Testis (tissue), 2 donors: Measurements from ENCODE around the gene ZBTB40.

Experiments
- POLR2A ChIP-seq: fragments of 450-650 bp; IDR thresholded peaks from one replicate; pipeline ENCODE4 v1.6.1; 2017; ENCODE audit warnings: antibody characterized with exemption, mild to moderate bottlenecking, moderate library complexity
- TF ChIP-seq, protein P1 (sequence below), 3 experiments: fragments of 450-650 bp in 2 of 3; fragments of 200-600 bp in 1 of 3; sonication (generic) in 1 of 3; IDR thresholded peaks; one replicate each; pipeline ENCODE4 v1.5.1; 2016 to 2019; ENCODE audit warnings: antibody characterized with exemption in 3 of 3, mild to moderate bottlenecking in 2 of 3, moderate library complexity in 1 of 3

DNA sequence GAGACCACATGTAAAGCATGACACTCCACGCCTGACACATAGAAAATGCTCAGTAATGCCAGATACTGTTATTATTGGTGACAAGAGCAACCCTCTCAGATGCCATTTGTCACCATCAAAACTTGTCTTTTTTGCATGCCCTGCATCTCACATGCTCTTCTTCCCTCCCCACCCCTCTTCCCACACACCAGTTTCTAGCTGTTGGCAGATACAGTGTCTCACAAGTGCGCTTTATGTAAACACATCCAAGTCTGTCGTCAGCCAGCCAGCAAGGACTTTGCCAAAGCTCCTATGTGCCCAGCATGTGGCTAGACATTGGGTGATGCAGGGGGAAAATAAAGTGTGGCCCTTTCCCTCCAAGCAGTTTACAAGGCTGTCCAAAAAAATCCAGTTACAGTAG lies 66.7 kb downstream of the ZBTB40 start:
- no peak for TF ChIP-seq POLR2A
- TF ChIP-seq, protein P1, sequence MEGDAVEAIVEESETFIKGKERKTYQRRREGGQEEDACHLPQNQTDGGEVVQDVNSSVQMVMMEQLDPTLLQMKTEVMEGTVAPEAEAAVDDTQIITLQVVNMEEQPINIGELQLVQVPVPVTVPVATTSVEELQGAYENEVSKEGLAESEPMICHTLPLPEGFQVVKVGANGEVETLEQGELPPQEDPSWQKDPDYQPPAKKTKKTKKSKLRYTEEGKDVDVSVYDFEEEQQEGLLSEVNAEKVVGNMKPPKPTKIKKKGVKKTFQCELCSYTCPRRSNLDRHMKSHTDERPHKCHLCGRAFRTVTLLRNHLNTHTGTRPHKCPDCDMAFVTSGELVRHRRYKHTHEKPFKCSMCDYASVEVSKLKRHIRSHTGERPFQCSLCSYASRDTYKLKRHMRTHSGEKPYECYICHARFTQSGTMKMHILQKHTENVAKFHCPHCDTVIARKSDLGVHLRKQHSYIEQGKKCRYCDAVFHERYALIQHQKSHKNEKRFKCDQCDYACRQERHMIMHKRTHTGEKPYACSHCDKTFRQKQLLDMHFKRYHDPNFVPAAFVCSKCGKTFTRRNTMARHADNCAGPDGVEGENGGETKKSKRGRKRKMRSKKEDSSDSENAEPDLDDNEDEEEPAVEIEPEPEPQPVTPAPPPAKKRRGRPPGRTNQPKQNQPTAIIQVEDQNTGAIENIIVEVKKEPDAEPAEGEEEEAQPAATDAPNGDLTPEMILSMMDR (IDR thresholded peaks at IDR 0.05): no peak
